GM06990 (cell line): ENCODE measurements around the gene LRRC10.

ENCODE experiments used
- DNase-seq: peaks from one replicate; pipeline ENCODE4 v3.0.0-alpha.2; 2011; ENCODE audit not compliant: insufficient read length; ENCODE audit errors: extremely low read depth
- H3K27me3 ChIP-seq: replicated peaks from 2 replicates; pipeline ENCODE4 v1.6.0; 2011; ENCODE audit warnings: low read length; ENCODE audit not compliant: control insufficient read depth, insufficient read depth
- H3K36me3 ChIP-seq: 2 replicates; pipeline ENCODE4 v1.5.1; 2011; ENCODE audit warnings: low read length; ENCODE audit not compliant: control insufficient read depth, insufficient read depth
- H3K4me3 ChIP-seq: replicated peaks from 2 replicates; pipeline ENCODE4 v1.5.1; 2011; ENCODE audit warnings: low read depth, mild to moderate bottlenecking, control low read depth, low read length
- TF ChIP-seq, protein P1 (sequence below): IDR thresholded peaks from 2 replicates; pipeline ENCODE4 v1.5.1; 2011; ENCODE audit warnings: low read length, control low read depth, mild to moderate bottlenecking, inconsistent platforms; ENCODE audit not compliant: insufficient read depth, poor library complexity, severe bottlenecking

Gene LRRC10

DNA sequence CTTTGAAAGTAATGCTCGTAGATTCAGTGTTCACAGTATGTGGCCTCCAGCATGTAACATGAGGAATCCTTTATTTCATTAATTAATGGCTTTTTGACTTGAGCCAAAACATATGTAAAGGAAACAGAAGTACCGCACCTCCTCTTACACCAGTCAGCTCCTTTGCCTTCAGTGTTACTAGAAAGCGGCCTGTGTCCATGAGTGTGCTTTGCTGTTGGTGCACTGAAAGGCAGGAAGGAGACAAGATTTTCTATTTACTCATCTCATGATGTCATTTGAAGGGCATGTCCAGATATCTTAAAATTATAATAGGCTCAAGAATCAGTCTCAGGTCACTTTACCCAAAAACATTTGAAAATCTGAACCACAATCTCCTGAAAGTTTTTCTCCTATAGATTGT, 35.4 kb downstream of the LRRC10 start:
- Histone ChIP-seq H3K4me3 (no peak overlapping the region), H3K27me3 (no peaks in the 10 kb centered on the region), H3K36me3 (peaks cover 1% of the 10 kb centered on the region; the same call in 1 of the 2 replicates)
- TF ChIP-seq, protein P1, sequence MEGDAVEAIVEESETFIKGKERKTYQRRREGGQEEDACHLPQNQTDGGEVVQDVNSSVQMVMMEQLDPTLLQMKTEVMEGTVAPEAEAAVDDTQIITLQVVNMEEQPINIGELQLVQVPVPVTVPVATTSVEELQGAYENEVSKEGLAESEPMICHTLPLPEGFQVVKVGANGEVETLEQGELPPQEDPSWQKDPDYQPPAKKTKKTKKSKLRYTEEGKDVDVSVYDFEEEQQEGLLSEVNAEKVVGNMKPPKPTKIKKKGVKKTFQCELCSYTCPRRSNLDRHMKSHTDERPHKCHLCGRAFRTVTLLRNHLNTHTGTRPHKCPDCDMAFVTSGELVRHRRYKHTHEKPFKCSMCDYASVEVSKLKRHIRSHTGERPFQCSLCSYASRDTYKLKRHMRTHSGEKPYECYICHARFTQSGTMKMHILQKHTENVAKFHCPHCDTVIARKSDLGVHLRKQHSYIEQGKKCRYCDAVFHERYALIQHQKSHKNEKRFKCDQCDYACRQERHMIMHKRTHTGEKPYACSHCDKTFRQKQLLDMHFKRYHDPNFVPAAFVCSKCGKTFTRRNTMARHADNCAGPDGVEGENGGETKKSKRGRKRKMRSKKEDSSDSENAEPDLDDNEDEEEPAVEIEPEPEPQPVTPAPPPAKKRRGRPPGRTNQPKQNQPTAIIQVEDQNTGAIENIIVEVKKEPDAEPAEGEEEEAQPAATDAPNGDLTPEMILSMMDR, result no peak
- DNase-seq, result no peak

DNA sequence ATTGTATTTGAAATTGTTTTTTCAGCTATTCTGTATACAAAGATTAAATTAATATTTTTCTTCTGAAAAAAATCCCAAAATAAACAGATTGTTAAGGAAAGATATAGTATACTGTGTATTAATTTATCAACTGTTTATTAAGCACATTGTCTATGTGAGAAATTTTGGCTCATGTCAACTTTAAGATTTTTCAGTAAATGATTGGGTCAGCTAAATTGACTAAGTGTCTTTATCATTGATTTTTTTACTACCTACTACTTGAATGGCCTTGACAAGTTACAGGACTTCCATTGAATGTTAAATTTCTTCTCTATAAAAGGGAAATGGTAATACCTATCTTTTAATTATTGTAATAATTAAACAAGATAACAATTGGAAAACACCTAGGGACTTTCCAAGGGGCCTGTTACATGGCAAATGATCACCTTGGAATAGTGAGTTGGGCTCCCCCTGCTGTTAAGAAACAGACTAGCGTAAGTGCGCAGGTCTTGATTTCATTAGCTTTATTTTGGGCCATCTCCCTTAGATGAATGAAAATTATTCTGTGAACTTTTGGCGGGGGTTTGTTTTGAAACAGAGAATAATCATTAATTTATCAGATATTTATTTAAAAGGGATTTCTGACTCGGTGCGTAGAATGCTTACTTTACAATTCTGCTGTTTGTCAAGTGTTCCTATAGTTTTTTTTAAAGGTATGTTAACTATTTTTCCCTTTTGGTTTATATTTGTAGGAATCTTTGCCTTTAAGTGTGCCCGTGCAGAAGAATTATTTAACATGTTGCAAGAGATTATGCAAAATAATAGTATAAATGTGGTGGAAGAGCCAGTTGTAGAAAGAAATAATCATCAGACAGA, 39.9 kb downstream of the LRRC10 start:
- no peak for DNase-seq
- H3K4me3 ChIP-seq, result no peak overlapping the region
- H3K27me3 ChIP-seq, result no peaks in the 10 kb centered on the region
- H3K36me3 ChIP-seq, result peaks cover 1% of the 10 kb centered on the region
- TF ChIP-seq, protein P1, result peak; percentile 81

DNA sequence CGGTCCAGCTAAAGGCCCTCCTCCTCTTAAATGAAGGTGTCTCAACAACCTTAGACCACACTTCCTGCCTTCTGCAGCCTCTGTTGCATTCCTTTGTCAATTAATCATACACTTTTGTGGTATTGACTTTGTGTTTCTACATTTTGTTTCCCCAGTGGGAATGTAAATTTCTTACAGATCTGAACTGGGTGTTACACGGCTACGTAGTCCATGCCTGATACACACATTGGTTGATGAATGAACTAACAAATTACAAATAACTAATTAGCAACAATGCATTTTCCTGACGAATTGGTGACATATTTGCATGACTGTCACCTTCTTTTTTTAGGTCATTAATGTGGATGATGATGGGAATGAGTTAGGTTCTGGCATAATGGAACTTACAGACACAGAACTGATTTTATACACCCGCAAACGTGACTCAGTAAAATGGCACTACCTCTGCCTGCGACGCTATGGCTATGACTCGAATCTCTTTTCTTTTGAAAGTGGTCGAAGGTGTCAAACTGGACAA, 40.6 kb downstream of the LRRC10 start:
- no peak for DNase-seq
- TF ChIP-seq, protein P1, result no peak

DNA sequence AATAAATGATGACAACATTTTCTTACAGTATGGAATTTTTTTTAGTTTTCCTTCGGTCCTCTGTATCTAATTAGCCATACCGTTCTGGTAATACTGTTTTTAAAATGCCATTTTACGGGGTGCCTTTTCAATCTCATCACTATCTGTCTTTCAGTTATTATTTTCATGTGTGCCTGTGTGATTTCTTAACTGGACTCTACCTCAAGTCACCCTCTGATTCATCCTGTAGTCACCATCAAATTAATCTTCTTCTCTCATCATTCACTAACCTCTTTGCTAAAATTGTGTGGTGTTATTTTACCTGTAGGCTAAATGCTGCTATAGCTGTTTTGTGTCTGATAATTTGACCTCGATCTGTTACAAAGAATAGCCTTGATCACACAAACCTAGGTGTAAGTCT, 41.5 kb downstream of the LRRC10 start:
- H3K36me3 ChIP-seq, result no peaks in the 10 kb centered on the region; the same call in none of the 2 replicates
- DNase-seq, result no peak
- H3K4me3 ChIP-seq, result no peak overlapping the region
- TF ChIP-seq, protein P1, result no peak
- H3K27me3 ChIP-seq, result no peaks in the 10 kb centered on the region

More for the DNA sequence above, 40.6 kb downstream of the LRRC10 start:
- Histone ChIP-seq H3K4me3 (no peak overlapping the region), H3K27me3 (no peaks in the 10 kb centered on the region), H3K36me3 (peaks cover 1% of the 10 kb centered on the region)

DNA sequence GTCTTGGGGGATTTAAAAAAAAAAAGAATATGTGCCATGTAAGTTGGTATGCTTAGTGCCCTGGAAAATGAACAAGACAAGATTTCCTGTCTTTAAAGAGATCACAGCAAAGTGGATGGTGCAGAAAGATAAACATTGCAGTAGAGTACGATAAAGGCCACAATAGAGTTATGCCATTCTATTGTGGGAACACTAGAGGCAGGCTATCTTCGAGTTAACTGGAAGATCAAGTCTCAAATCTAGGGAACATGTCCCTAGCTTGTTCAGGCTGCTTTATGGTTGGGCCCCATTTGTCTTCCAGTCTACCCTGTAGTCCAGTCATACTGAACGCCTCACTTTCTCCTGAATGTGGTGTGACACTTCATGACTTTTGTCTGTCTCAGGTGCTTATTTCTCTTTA, 44.1 kb downstream of the LRRC10 start:
- H3K36me3 ChIP-seq, result peaks cover 2% of the 10 kb centered on the region
- no peak overlapping the region for H3K4me3 ChIP-seq
- H3K27me3 ChIP-seq, result no peaks in the 10 kb centered on the region
- no peak for DNase-seq
- TF ChIP-seq, protein P1, result no peak
